GM18907 (cell line): ENCODE data around the gene SRBD1.

Source experiments
- ATAC-seq: cut with Tn5 transposase; IDR thresholded peaks from one replicate; pipeline ENCODE4 v1.9.1; 2021; ENCODE audit warnings: mild to moderate bottlenecking, moderate library complexity; ENCODE audit not compliant: unreplicated experiment

SRBD1 gene

DNA sequence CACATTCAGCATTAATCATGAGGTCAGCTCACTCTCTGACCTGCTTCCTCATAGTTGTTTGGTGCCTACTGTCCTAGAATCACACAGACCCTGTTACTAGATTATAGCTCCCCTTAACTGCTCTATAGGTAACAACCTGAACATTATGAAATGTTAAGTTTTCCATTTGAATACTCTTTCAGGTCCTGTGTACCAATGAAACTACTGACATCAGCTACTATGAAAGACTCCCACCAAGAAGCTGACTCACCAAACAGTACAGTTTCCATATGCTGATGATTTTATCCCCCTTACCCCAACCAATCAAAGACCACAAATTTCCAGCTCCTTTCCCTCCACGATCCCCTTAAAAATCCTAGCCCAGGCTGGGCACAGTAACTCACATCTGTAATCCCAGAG lies 56.3 kb downstream of the SRBD1 start:
- ATAC-seq, result no peak

DNA sequence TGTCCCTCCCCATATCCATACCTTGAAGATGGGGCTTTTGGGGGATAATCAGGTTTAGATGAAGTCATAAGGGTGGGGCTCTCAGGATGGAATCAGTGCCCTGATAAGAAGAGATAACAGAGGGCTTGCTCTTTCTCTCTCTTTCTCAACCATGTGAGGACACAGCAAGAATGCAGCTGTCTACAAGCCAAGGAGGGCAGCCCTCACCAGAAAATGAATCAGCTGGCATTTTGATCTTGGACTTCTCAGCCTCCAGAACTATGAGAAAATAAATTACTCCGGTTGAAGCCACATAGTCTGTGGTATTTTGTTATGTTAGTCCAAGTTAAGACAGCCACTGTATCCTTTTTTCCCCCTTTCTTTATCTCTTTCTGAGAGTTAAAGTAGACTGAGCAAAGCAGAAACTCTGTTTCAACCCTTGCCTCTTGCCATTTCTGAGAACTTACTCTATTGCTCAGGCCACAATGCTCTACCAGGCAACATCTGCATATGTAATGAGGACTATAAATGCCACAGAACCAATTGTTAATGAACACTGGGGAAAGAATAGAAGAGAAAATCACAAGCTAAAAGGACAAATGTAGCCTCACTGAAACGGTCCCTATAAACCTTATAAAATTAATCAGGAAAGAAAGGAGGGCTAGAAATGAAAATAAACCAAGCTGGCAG lies 56.9 kb downstream of the SRBD1 start:
- no peak for ATAC-seq

DNA sequence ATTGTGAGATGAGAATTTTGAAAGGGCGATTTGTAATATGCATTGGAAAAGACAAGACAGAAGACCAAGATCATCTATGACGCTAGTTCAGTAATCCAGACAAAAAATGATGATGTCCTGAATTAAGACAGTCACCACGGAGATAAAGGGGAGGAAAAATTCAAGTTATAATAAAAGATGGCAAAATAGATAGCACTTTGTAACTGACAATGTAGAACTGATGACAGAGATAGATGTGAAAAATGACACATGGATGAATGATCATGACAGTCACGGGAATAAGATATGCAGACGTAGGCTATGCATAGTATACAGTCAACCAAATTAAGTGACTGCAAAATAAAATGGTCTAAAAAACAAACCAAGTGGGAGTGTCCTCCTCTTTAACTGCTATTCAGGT lies 59.2 kb downstream of the SRBD1 start:
- ATAC-seq, result no peak

DNA sequence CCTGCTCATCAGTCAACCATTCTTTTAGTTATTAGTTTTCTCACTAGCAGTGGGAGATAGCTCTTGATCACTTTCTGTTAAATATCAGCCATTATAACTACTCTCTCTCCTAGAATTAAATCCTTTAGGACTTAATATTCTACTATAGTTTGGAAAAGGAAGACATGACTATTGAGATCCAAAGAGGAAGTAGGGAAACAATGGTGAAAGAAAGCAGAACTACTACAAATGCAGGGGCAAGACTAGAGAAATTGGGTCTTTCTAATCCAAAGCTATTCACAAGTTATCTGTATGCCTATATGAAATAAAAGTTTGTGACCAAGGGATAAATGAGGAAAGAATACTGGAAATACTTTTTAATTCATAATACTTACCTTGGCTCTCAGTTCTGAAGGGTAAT lies 65.1 kb downstream of the SRBD1 start:
- ATAC-seq, result no peak

DNA sequence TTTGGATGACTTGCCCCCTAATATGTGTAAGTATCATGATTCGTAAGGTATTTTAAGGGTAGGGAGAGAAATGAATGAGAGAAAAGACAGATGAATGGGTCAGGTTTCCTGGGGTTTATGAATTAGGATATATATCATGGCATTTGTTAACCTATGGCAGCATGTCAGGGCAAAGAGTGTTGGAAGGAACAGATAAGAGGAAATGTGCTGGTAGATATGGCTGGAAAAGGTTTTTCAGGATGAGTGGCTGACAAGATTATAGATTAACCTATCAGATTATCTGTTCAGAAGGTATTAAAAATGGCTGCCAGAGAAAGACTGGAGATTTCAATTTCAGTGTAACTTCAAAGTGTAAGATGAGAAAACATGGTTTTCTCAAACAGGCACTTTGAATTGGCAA lies 67.8 kb downstream of the SRBD1 start:
- no peak for ATAC-seq

DNA sequence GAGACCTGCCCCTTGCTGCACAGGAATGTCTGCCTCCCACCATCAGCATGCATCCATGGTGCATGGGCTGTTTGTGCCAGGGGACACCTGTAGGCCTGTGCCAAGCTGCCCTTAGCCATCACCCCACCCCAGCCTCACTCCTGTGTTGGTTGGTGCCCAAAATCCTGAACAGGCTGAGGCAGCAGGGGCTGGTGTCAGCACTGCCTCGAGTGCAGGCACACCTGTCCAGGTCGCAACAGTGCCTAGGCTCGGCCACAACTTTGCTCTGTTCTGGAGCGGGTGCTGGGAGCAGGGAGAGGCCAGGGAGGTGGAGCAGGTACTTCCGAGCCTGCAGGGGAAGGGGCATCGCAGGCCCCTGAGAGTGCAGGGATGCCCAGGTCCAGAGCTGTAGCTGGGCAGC lies 69.1 kb downstream of the SRBD1 start:
- no peak for ATAC-seq

DNA sequence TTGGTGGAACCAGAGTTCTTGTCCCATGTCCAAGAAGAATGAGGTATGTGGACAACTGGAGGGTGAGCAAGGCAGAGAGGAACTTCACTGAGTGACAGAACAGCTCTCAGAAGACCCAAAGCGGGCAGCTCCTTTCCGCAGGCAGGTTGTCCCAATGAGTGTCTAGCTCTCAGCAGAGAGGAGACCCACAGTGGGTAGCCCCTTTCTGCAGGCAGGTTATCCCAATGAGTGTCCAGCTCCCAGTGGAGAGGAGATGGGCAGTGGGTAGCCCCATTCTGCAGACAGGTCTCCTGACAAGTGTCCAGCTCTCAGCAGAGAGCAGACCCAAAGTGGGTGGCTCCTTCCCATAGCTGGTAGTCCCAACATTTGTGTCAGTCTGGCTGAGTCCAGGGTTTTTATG lies 69.6 kb downstream of the SRBD1 start:
- ATAC-seq, result no peak

DNA sequence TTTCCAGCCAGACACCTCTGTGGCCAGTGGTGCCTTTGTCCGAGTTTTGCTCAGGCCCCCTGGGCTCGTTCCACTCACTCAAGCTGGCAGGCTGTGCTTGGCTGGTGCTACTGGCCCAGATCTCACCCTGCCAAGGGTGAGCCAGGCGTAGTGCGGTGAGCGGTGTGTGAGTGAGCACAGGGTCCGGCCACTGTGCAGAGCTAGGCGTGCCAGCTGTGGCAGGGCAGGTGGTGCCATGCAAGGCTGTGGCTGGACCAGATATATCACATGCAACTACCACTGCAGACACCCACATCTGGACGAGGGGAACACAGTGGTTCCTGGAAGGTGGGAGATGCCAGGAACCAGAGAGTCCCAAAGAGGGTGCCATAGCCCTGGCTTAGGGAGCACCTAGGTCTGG lies 70.1 kb downstream of the SRBD1 start:
- no peak for ATAC-seq

DNA sequence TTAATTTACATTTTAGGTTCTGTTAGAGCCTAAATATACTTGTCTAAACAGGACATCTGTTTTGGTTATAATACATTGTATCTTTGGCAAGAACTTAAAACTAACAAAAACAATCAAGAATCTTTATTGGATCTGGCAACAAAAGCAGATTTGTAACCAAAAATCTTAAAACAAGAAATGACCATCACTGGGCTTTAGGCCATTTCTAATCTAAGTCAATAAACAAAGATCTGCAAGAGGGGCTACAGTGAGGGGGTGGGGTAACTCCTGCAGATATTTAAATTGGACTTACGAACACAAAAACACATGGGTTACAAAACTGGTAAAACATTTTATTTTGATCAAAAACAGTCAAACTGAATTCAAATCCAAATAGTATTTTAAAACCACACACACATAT lies 77.3 kb downstream of the SRBD1 start:
- ATAC-seq, result no peak

DNA sequence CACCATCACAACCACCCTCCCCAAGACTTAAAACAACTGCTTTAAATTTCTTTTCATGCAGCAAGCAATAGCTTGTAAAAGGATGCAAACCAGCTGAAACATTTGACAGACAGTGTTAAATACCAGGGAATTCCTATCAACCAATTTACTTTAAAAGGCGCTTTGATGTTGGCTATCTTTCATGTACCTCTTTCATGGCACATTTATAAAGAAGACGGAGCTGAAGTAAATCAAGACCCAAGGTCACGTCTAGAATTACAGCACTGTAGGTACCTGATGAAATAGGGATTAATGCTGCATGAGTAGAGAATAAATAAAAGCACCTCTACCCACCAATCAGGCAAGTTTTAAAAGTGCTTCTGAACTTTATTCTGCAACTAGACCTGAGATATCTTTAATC lies 78.9 kb downstream of the SRBD1 start:
- ATAC-seq, result no peak

DNA sequence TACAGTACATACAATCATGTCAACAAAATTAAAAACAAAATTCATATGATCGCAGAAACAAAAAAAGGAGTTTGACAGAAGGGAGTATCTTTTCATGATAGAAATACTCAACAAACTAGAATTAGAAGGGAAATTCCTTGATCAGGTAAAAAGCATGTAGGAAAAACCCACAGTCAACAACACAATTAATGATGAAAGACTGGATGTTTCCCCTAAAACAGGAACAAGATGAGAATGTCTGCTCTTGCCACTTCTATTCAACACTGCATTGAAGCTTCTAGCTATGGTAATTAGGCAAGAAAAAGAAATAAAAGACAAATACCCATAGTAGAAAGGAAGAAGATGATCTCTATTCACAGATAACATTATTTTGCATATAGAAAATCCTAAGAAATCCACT lies 87.1 kb downstream of the SRBD1 start:
- ATAC-seq, result no peak

DNA sequence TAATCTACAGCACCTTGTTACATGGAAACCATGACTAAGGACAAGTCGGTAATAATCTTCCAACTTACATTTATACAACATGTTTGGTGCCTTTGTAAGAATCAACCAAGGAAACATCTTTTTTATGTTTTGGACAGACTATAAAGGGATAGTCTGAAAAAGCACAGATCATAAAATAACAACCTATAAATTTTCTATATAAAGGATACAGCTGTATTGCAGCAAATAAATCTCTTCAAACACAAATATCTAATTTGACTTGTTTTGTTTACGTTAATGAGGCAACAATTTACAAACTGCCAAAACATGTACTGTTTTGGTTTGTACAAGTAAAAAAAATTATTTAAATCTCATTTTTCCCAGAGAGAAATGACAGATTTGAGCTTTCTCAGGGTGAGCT lies 92.5 kb downstream of the SRBD1 start:
- no peak for ATAC-seq

DNA sequence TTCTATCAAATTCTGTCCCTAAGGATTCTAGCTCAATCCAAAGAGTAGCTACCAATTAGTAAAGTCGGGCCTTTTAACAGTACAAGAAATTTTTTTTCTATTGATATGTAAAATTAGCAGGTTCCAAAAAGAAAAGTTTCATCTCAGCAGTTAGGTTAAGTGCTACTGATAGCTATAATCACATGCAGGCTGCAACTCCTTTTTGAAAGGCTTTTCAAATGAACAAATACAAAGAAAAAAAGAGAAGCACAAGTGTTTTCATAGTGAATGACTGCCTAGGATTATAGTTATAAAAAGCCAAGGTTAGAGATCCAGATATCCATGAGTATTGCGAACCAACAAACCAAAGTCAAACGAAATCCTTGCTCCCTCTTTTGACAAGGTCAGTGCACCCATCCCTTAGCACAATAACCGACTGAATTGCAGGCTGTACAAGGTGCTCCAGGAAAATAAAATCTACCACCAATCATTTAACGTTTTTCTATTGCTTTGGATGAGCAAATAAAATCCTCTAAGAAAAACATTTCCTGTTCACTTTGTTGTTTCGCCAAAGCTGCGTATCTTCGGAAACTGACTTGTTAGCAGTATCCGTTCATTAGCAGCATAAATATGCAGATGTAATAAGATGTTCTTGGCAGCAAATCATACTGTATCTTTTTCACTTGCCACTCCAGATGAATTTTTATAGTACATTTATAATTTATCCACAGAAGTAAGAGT lies 100.2 kb downstream of the SRBD1 start:
- ATAC-seq, result no peak

DNA sequence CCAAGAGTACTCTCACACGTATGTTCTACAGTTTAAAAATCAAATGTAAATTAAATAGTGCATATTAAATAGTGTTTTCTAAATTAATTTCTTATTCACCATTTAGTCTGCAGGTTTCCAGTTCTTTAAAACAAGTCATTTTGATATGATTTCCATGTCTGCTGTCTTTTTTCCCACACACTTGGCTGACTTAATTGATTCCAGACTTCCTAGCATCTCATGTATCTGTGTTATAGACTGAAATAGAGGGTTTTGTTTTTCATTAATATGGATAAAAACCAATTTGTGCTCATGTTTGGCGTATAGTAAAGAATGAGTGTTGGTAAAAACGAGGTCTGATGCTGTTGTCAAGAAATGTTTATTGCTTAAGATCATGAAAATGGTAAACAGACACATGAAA lies 104.3 kb downstream of the SRBD1 start:
- ATAC-seq, result no peak

DNA sequence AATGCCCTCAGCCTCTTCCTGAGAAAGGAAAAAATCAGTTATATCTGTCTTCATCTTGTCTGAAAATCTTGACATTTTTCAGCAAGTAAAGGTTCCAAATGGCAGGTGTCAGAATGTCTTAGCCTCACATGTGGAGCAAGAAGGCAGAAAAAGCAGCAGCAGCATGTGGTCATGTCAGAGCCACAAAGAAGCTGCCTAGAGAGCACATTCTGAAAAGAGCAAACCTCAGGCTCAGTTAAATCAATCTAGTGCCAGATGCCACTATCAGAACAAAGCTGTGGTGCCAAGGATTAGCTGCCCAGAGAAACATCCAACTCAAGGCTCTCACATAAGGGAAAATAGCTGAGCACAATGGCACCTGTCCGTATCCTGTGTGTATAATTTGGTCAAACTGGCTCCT lies 105.9 kb downstream of the SRBD1 start:
- no peak for ATAC-seq

DNA sequence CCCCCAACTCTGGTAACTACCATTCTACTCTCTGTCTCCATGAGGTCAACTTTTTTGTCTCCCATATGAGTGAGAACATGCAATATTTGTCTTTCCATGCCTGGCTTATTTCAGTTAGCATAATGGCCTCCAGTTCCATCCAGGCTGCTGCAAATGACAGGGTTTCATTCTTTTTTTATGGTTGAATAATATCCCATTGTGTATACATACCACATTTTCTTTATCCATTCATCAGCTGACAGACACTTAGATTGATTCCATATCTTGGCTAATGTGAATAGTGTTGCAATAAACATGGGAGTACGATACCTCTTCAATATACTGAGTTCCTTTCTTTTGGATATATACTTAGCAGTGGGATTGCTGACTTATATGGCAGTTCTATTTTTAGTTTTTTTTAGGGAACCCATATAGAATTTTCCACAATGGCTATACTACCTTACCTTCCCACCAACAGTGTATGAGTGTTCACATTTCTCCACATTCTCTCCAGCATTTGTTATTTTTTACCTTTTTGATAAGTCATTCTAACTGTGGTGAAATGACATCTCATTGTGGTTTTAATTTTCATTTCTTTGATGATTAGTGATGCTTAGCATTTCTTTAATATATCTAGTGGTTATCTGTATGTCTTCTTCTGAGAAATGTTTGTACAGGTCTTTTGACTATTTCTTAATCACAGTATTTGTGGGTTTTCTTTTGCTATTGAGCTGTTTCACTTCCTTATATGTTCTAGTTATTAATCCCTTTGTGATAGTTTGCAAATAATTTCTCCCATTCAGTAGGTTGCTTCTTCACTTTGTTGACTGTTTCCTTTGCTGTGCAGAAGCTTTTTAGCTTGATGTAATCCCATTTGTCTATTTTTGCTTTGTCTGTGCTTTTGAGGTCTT lies 112.2 kb downstream of the SRBD1 start:
- no peak for ATAC-seq

DNA sequence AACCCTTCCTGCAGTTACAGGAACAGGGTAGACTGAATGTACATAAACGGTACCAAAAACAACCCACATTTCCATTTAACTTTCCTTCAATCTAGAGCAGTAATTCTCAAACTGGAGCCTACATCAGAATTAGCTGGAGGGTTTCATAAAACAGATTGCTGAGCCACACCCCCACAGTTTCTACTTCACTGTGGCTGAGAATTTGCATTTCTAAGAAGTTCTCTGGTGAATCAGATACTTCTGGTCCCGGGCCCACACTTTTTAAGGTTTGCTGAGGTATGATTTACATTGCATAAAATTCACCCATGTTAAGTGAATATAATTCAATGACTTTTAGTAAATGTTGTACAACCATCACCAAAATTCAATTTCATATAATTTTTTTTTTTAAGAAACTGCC lies 113.7 kb downstream of the SRBD1 start:
- peak; percentile 62 for ATAC-seq

DNA sequence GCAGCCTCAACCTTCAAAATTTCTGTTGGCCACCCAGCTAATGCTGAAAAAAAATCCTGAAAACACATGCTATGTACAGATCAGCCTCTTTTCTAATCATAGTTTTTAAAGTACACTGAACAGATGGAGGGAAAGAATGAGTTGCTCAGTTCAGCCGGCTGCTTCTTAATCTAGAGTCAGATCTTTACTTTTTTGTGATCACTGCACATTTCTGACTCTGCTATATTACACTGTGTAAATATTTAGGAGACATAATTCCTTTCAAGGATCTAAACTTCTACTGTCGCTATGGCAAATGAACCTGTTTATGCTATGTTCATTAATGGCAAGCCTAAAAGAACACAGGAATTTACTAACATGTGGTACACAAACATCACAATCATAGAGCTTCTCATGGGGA lies 114.2 kb downstream of the SRBD1 start:
- no peak for ATAC-seq

DNA sequence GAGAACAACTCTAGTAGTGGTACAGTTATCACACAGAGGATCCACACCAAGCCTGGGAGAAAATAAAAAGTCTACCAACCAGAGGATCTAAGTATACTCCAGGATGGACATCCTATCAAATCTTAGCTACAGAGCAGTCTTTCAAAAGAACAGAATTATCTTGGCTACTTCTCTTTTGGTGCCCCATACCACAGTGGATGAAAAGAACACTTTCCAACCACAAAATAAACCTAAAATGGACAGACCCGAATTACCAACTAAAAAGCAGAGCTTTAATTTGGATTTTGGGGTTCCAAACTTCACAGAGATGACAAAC lies 116.1 kb downstream of the SRBD1 start:
- no peak for ATAC-seq

DNA sequence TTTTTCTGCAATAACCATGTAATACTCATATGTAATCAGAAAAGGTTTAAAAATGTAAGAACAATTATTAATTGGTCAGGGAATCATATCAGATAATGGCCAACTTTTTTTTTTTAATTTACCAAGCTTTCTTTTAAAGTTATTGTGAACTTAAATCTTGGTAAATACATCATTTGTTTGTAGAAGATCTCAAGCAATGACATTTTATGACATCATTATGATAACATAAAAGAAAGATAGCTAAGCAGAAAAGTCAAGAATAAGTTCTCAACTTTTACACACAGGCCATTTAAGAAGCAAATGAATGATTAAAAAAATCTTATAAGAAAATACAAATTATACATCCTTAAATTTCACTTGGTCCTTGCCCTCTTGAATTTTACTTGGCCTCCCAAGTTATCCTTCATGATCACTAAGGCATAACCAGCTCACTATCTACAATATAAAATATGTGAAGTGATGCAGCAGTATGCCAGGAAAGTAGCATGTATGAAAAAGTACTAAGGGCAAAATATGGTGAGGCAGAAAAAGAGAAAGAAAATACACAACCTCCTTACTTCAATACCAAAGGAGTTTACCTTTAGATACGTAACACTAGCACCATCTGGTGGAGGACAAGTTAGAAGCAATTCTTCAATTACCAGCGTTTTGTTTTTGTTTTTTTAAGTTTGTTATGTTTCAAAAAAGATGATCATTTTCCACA lies 116.6 kb downstream of the SRBD1 start:
- no peak for ATAC-seq

DNA sequence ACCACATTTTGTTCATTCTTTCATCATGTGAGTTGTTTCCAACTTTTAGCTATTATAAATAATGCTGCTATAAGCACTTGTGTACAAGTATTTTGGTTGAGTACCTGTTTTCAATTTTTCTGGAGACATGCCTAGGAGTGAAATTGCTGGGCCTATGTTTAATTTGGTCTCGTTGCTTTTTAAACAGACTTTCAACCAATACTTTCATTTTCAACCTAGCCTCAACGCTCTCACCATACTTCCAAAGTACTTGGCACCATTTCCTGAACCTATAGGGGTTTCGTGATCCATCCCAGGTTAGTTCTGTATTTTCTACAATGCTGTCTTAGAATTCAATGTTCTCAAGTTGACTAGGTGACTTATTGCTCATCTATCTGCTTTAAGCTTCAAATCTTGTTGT lies 126.1 kb downstream of the SRBD1 start:
- no peak for ATAC-seq

DNA sequence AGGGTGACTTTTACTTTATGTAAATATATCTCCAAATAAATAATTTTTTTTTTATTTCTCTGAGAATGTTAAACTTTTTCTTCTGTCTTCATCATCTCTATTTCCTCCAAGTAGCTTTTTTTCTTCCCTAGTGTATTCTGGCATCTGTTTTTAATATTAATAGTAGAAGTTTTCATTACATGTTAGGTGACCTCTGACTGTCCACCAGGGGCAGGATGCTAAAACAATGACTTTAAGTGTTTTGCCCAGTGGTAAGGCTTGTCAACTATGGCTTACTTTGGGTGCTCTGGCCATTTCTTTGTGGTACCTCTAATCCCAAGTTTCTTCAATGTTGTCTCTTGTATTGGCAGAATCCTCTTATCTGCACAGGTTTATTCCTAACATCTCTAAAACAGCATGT lies 127.1 kb downstream of the SRBD1 start:
- no peak for ATAC-seq
